ENCODE data around the gene PRKCE.

DNA sequence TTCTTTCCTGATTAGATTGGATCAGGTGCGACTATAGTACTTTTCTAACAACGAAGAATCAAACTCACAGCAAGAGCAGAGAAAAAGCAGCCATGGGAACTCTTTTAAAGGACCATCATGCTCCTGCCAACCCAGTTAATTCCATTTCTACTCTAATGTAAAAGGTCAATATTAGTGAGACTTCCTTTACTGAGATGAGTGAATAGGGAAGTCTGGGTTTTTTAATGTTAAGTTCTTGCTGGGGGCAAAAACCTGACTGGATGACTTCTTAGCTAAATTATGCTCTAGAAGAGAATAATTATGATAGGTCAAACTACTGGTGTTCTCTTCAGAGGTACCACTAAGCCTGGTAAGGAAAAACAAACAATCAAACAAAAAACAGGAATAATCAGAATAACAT is 48.9 kb upstream of the PRKCE start:
- TF ChIP-seq, protein P1, sequence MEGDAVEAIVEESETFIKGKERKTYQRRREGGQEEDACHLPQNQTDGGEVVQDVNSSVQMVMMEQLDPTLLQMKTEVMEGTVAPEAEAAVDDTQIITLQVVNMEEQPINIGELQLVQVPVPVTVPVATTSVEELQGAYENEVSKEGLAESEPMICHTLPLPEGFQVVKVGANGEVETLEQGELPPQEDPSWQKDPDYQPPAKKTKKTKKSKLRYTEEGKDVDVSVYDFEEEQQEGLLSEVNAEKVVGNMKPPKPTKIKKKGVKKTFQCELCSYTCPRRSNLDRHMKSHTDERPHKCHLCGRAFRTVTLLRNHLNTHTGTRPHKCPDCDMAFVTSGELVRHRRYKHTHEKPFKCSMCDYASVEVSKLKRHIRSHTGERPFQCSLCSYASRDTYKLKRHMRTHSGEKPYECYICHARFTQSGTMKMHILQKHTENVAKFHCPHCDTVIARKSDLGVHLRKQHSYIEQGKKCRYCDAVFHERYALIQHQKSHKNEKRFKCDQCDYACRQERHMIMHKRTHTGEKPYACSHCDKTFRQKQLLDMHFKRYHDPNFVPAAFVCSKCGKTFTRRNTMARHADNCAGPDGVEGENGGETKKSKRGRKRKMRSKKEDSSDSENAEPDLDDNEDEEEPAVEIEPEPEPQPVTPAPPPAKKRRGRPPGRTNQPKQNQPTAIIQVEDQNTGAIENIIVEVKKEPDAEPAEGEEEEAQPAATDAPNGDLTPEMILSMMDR (IDR thresholded peaks at IDR 0.05 in 2 of 3, conservative IDR thresholded peaks at IDR 0.05 in 1 of 3; ENCODE audit: borderline replicate concordance in 1 of 3, insufficient read depth in 1 of 3, low read depth in 2 of 3, low read length in 2 of 3): no peak
- TF ChIP-seq EZH2 (IDR thresholded peaks at IDR 0.05): no peak
- TF ChIP-seq ZNF274 (IDR thresholded peaks at IDR 0.05; ENCODE audit: low read depth, low read length): no peak
- TF ChIP-seq, protein P2, sequence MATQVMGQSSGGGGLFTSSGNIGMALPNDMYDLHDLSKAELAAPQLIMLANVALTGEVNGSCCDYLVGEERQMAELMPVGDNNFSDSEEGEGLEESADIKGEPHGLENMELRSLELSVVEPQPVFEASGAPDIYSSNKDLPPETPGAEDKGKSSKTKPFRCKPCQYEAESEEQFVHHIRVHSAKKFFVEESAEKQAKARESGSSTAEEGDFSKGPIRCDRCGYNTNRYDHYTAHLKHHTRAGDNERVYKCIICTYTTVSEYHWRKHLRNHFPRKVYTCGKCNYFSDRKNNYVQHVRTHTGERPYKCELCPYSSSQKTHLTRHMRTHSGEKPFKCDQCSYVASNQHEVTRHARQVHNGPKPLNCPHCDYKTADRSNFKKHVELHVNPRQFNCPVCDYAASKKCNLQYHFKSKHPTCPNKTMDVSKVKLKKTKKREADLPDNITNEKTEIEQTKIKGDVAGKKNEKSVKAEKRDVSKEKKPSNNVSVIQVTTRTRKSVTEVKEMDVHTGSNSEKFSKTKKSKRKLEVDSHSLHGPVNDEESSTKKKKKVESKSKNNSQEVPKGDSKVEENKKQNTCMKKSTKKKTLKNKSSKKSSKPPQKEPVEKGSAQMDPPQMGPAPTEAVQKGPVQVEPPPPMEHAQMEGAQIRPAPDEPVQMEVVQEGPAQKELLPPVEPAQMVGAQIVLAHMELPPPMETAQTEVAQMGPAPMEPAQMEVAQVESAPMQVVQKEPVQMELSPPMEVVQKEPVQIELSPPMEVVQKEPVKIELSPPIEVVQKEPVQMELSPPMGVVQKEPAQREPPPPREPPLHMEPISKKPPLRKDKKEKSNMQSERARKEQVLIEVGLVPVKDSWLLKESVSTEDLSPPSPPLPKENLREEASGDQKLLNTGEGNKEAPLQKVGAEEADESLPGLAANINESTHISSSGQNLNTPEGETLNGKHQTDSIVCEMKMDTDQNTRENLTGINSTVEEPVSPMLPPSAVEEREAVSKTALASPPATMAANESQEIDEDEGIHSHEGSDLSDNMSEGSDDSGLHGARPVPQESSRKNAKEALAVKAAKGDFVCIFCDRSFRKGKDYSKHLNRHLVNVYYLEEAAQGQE (IDR thresholded peaks at IDR 0.05; ENCODE audit: low read depth): no peak
- TF ChIP-seq JUND (IDR thresholded peaks at IDR 0.05): no peak
- TF ChIP-seq, protein P3, sequence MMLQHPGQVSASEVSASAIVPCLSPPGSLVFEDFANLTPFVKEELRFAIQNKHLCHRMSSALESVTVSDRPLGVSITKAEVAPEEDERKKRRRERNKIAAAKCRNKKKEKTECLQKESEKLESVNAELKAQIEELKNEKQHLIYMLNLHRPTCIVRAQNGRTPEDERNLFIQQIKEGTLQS (IDR thresholded peaks at IDR 0.05): no peak
- TF ChIP-seq POLR2AphosphoS5 (IDR thresholded peaks at IDR 0.05; ENCODE audit: low read depth, low read length): no peak
